Measurements from ENCODE around the gene FLNA.

GRCh38 chrX:154321152-154321551, 53.3 kb downstream of the FLNA start:
- TF ChIP-seq OSR1 (CRISPR knock-in tag; IDR thresholded peaks at IDR 0.05) (no peak), TOX (CRISPR knock-in tag; IDR thresholded peaks at IDR 0.05; ENCODE audit: borderline replicate concordance) (no peak), ZNF565 (CRISPR knock-in tag; conservative IDR thresholded peaks at IDR 0.05; ENCODE audit: low read depth) (no peak), ZC3H10 (CRISPR knock-in tag; IDR thresholded peaks at IDR 0.05) (no peak), ARNTL (CRISPR knock-in tag; IDR thresholded peaks at IDR 0.05; ENCODE audit: borderline replicate concordance, low read depth) (no peak), TCF4 (CRISPR knock-in tag; IDR thresholded peaks at IDR 0.05; ENCODE audit: borderline replicate concordance) (no peak), CSRNP3 (CRISPR knock-in tag; IDR thresholded peaks at IDR 0.05) (no peak), ESRRG (CRISPR knock-in tag; IDR thresholded peaks at IDR 0.05) (no peak), SNAI2 (CRISPR knock-in tag; IDR thresholded peaks at IDR 0.05) (no peak), ISL1 (CRISPR knock-in tag; IDR thresholded peaks at IDR 0.05) (no peak)
- TF ChIP-seq, protein P1, sequence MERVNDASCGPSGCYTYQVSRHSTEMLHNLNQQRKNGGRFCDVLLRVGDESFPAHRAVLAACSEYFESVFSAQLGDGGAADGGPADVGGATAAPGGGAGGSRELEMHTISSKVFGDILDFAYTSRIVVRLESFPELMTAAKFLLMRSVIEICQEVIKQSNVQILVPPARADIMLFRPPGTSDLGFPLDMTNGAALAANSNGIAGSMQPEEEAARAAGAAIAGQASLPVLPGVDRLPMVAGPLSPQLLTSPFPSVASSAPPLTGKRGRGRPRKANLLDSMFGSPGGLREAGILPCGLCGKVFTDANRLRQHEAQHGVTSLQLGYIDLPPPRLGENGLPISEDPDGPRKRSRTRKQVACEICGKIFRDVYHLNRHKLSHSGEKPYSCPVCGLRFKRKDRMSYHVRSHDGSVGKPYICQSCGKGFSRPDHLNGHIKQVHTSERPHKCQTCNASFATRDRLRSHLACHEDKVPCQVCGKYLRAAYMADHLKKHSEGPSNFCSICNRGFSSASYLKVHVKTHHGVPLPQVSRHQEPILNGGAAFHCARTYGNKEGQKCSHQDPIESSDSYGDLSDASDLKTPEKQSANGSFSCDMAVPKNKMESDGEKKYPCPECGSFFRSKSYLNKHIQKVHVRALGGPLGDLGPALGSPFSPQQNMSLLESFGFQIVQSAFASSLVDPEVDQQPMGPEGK (CRISPR knock-in tag; IDR thresholded peaks at IDR 0.05; ENCODE audit: borderline replicate concordance) = no peak
- TF ChIP-seq, protein P2, sequence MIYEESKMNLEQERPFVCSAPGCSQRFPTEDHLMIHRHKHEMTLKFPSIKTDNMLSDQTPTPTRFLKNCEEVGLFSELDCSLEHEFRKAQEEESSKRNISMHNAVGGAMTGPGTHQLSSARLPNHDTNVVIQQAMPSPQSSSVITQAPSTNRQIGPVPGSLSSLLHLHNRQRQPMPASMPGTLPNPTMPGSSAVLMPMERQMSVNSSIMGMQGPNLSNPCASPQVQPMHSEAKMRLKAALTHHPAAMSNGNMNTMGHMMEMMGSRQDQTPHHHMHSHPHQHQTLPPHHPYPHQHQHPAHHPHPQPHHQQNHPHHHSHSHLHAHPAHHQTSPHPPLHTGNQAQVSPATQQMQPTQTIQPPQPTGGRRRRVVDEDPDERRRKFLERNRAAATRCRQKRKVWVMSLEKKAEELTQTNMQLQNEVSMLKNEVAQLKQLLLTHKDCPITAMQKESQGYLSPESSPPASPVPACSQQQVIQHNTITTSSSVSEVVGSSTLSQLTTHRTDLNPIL (CRISPR knock-in tag; IDR thresholded peaks at IDR 0.05; ENCODE audit: low read depth) = no peak
